OCI-M2 (cell line): ENCODE measurements around the gene TBC1D22A.

Experiments
- DNase-seq: peaks from one replicate; lab custom pipeline; 2025; ENCODE audit not compliant: unreplicated experiment; lab: John Stamatoyannopoulos, UW

TBC1D22A gene

GRCh38 chr22:47029244-47030074, 267.0 kb downstream of the TBC1D22A start:
- no peak for DNase-seq

- no peak for DNase-seq
These were observed 267.8 kb downstream of the TBC1D22A start for GRCh38 chr22:47030143-47030661.

- no peak for DNase-seq
These were observed 268.6 kb downstream of the TBC1D22A start for GRCh38 chr22:47030881-47031627.

GRCh38 chr22:47031628-47031915, 269.1 kb downstream of the TBC1D22A start:
- DNase-seq = no peak

GRCh38 chr22:47032091-47032943, 269.9 kb downstream of the TBC1D22A start:
- no peak for DNase-seq

- DNase-seq = no peak
These were observed 270.7 kb downstream of the TBC1D22A start for GRCh38 chr22:47032956-47033647.

GRCh38 chr22:47033648-47034000, 271.2 kb downstream of the TBC1D22A start:
- no peak for DNase-seq

GRCh38 chr22:47034076-47034808, 271.8 kb downstream of the TBC1D22A start:
- DNase-seq = no peak

- DNase-seq = no peak
These were observed 272.5 kb downstream of the TBC1D22A start for GRCh38 chr22:47034905-47035419.

GRCh38 chr22:47035425-47035881, 273.0 kb downstream of the TBC1D22A start:
- DNase-seq = no peak

GRCh38 chr22:47036352-47036751, 273.9 kb downstream of the TBC1D22A start:
- DNase-seq = no peak

- no peak for DNase-seq
These were observed 274.6 kb downstream of the TBC1D22A start for GRCh38 chr22:47036936-47037485.

- DNase-seq = no peak
These were observed 275.9 kb downstream of the TBC1D22A start for GRCh38 chr22:47038206-47038835.

- no peak for DNase-seq
These were observed 276.9 kb downstream of the TBC1D22A start for GRCh38 chr22:47039356-47039755.

GRCh38 chr22:47040486-47041270, 278.2 kb downstream of the TBC1D22A start:
- DNase-seq = no peak

GRCh38 chr22:47041271-47042115, 279.0 kb downstream of the TBC1D22A start:
- DNase-seq = no peak

GRCh38 chr22:47042116-47042825, 279.8 kb downstream of the TBC1D22A start:
- no peak for DNase-seq
